DMS 273 (cell line): ENCODE measurements around the gene AJAP1.

Experiments
- DNase-seq: peaks from one replicate; lab custom pipeline; 2025; ENCODE audit not compliant: unreplicated experiment; lab: John Stamatoyannopoulos, UW

Gene AJAP1

DNA sequence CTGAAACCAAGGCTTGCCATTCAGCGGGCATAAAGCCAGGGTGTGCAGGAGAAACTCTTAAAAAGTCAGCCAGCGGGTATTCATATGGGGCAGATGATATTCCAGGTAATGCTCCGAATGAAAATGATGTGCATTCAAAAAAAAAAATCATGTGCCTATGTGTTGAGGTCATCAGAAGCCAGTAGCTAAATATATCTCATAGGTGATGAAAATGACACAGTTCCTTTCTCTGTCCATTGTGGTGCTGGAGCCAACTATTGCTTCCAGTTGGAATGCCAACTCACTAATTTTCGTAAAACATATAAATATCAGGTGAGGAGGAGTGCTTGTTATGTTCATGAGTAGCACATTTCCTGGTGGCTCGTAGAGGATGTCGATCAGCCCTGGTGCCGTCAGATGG is 23.2 kb downstream of the AJAP1 start:
- DNase-seq, result no peak

DNA sequence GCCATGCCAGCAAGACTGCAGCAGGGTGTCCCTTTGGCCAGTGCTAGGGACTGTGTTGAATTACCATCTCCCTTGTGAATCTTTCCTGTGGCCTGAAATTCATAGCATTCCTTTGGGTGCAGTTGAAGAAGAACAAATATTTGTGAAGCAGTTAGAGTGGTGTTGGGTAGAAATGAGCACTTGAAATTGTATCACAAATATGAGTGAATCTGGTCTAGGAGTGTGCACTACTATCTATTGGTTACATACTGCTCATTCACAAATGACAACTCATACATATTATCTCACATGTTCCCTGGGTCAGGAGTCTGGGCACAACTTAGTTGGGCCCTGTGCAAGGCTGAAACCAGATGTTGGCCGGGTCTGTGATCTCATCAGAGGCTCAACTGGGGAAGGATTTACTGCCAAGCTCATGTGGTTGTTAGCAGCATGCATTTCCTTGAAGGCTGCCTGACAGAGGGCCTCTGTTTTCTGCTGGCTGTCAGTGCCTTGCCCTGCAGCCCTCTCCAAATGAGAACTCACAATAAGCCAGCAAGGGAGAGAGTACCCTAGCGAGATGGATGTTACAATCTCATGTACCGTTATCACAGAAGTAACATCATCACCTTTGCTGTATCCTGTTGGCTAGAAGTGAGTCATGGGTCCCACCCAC is 23.8 kb downstream of the AJAP1 start:
- DNase-seq, result no peak

DNA sequence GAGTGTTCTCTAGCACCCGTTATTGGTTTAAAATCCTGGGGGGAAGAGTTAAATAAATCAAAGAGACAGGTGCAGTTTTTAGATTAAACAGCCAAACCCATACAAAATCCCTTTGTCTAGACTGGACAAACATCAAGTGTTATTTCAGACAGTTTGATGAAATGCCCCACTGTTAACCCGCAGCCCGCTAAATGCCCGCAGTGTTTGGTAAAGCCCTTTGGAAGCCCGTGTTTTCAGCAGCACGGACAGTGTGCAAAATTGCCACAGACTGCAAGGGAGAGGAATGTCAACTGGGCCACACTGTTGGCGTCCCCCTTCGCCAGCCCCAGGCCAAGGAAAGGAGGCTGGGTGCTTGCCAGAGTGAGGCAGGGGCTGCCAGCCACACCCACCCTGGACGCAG is 26.6 kb downstream of the AJAP1 start:
- no peak for DNase-seq

DNA sequence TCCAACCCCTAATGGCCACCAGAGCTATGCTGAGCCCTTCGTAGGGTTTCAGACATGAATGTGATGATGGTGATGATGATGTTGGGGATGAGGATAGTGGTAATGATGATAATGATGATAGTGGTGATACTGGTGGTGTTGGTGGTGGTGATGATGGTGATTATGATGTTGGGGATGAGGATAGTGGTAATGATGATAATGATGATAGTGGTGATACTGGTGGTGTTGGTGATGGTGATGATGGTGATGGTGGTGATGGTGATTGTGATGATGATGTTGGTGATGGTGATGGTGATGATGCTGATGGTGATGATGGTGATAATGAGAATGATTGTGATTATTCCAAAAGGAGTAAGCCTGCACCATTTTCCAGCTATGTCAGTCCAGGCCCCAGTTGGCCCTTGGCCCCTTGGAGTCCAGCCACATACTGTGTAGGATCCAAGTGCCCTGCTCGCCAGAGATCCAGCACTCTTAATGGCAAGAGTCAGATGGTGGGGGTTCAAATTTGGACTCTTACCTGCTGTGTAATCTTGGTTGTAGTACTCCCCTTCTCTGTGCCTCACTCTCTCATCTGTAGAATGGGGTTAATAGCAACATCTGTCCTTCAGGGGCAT is 28.3 kb downstream of the AJAP1 start:
- no peak for DNase-seq

DNA sequence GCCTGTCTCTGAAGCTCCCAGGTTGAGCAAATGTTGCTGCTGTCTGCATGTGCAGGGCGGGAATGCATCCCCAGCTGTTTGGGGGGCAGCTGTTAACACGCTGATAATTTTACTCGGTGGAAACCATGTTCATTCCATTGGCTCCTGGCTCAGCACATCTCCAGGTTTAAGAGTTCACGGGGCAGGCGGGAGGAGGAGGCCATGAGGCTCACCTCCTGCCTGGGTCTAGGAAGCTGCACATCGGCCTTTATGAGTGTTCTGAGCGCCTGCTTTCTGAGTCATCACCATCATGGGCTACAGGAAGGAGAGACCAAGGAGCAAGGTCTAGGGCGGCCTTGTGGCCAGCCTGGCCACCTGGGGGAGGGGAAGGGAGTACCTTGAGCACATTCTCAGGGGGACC is 29.7 kb downstream of the AJAP1 start:
- no peak for DNase-seq

DNA sequence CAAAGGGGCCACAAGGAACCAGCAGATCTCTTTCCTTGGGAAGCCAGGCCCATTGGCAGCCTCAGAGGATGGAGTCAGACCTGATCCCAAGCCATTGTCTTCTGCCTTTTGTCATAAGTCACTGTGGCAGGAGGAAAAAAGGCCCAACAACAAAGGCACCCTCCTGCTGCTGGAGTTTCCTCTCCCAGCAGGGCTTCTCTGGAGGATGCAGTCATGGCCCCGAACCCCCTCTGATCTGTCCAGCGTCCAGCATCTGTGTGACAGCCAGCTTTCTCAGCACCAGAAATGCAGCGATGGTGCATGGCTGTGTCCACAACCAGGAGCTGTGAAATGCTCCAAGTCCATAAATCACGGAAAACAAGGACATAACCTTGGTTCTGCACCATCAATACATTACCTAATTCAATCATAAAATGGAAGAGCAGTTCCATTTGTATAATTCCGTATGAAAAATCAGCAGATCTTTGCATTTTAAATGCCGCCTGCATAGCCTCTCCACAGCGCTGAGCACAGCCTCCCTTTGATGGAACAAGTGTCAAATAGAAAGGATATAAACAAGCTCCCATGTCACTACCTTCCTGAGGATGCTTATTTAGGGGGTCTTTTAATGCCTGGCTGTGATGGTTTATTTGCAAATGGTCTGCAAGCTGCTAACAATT is 30.6 kb downstream of the AJAP1 start:
- no peak for DNase-seq

DNA sequence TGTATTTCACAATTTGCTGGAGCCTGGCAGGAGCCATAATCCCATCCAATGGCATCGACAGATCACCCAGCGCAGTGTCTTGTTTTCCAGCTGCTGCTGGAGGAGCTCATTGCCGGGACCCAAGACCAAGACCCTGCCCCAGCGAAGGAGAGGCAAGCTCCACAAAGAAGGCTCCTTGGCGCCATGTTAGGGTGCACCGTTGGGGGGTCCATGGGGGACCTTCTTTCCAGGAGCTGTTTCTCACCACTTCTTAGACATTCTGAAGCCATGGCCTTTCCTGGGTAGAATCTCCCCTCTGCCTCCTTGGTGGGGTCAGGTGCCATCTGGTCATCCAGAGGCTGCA is 31.1 kb downstream of the AJAP1 start:
- DNase-seq, result no peak

DNA sequence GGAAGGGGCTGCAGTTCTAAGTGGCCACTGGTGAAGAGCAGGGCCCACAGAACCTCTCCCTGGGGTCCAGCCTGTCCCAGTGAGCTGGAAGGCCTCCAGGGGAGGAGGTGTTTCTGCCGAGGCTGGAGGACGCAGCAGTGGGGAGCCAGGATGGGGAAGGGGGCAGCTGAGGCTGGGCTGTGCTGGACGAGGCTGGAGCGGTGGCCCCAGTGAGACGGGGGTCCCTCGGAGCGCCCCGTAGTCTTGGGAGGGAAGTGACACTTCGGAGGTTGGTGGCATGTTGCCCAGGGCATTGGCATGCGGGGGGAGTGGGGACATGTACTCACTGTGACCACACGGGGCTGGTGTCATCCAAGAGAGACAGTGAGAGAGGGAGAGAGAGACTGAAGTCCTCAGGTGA is 33.5 kb downstream of the AJAP1 start:
- no peak for DNase-seq

DNA sequence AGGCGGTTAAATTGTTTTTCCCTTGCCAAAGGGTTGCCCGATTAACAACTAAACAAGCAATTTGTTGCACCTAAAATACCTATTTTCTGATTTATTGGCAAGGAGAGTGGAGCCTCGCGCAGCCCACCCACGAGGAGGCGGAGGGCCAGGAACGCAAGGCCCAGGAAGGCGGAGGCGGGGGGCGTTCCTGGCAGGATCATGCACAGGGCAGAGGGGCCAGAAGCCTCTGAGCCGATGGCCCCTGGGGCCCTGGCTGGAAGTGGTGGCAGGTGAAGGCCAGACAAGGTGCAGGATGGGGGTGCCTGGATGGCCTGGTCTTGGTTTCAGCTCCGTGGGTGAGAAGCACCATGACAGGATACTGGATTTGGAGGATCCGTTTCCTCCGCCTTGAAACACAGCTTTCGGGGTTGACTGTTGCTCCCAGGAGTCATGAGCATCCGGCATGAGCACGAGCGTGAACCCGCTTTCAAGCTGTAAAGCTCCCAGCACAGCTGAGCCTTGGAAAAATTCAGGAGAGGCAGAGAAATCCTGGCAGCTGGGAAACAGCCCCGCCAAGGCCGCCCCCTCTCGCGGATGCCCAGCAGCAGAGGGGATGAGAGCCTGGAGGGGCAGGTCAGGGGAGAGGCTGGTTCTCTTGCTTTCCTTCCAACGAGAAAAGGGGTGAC is 35.0 kb downstream of the AJAP1 start:
- DNase-seq, result no peak

DNA sequence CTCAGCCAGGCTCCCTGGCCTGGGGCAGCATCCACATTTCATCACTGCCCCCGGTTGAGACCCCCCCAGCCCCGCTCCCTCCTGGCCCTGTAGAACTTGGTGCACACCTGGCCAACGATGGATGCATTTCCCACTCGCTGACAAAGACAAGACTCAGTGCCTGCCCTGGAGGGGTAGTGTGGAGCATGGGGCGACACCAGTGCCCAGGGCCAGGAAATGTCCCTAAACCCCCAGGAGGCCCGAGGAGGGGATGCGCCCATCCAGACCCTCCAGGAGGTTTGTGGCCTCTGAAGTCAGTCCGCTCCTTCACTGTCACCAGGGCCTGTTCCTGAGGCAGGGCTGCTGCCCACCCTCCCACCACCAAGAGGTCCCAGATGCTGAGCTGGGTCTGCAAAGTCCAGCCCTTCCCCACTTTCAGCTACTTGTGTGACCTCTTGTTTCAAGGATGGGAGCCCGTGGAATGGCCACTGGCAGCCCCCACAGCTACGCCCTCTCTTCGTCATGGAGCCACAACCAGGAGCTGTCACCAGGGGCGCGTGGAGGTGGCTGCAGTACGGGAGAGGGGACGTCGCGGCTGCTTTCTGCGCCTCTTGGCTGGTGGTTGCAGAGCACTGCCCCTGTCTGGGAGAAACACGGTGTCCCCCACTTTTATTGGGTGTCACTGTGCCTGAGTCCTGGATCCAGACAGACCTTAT is 35.7 kb downstream of the AJAP1 start:
- DNase-seq, result no peak

DNA sequence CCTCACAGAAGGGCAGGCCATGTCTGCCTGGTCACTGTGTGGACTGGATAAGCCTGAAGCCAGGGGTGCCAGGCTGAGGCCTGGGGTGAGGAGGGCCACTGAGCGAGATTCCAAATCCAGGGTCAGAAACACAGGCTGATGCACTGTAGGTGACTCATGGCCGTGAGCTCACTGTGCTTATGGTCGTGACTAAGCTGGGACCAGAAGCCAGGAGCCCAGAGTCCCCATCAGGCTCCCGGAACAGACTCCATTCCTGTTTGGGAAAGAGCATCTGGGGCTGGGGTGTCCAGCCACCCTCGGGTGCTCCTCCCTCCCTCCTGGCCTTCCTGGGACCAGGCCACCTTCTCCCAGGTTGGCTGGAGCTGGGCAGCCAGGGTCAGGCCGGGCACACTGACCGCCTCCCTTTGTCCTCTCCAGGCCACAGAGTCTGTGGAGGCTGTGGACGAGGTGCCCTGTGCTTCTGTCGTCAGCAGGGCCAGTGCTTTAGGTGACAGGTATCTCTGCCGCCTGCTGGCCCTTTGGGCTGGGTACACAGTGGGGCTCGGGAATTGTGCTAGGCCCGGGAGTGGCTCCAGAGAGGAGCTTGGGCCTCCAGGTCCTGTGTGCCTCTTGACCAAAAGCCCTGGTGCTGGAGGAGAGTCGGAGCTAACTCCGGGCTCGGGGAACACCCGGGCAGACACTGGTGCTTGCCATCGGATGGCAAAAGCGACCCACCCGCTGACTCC is 36.7 kb downstream of the AJAP1 start:
- DNase-seq, result no peak

DNA sequence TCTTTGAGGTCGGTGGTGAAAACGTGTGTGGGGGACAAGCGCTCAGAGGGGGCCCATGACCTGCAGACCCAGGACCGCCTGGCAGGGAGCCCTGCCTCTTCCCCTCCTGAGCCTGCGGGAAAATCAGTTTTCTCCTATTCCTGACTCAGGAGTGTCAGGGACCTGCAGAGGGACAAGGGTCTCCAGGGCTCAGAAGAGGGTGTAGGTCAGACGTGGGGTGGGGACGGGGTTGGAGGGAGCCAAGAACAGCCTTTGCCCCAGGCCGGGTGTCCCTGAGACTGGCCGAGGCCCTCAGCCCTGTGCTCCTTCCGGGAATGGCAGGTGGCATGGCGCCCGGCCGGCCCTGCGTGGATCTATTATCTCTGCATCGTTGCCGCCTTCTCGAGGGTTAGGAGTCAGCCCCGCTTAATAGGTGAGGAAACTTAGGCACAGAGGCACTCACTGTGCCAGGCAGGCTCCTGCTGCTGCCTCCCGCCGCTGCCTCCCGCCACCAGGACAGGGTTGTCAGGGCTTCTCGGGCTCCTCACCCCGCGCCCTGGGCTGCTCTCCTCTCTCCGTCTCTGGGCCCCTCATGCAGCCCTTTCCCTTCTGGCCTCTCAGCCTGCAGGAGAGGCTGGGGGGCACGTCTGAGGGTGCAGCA is 37.5 kb downstream of the AJAP1 start:
- DNase-seq, result no peak

DNA sequence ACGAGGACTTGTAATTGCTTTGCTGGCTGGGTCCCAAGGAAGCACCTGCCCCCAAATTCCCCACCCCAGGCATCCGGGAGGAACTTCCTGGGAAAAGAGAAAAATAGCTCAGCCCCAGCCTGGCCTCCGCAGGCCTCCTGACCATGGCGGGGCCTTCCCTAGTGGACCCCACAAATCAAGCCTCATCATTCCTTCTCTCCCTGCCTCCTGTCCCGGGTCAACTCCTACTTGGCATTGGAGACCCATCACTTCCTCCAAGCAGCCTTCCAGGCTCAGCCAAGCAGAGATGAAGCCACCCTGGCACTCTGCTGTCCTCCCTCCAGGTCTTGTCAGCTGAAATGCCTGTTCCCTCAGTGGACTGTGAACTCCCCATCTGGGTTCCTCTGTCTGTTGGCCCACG is 38.0 kb downstream of the AJAP1 start:
- no peak for DNase-seq

DNA sequence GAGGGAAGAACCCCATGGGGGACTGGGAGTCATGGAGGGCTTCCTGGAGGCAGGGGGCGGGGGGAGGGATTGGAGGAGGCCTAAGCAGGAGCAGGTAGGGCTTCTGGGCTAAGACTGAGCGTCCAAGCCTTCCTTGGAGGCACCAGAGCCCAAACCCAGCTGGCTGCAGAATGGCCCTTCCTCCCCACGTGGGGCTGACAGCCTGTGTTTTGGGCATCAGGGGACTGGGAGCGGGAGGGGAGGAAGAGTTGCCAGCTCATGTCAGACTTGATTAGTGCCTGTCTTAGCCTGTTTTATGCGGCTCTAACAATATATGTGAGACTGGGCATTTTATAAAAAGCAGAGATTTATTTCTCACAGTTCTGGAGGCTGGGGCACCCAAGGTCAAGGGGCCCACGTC is 38.9 kb downstream of the AJAP1 start:
- no peak for DNase-seq

DNA sequence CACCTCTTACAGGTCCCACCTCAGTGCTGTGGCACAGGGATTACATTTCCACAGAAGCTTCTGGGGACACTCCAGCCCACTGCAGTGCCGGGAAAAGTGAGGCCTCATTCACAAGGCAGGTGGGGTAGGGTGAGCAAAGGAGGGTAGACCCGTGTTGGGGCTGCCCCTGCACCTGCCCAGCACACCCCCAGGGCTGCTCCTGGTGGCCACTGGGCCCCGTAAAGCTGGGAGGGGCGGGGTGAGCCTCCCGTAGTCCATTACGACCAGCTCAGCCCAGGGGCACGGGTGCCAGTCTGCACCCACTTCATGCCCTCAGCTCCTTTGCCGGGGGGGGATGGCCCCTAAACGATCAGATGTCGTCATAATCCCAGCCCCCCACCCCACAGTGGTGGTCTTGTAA is 39.5 kb downstream of the AJAP1 start:
- DNase-seq, result no peak

DNA sequence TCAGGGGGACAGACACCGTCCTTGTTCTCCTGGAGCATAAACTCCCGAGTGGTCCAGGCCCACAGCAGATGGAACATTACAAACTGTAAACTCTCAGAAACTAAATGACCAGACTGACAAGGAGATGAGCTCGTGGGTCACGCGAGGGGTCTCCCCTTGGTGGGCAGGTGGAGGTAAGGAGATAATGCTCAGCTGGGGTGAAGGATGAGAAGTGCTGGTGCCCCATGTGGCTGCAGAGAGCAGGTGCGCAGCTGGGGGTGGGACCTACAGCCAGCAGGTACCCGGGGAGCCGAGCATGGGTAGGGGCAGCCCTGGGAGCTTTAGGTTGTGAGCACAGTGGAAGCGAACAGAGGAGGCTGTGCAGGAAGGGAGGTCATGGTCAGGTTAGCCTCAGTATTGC is 40.1 kb downstream of the AJAP1 start:
- DNase-seq, result no peak

DNA sequence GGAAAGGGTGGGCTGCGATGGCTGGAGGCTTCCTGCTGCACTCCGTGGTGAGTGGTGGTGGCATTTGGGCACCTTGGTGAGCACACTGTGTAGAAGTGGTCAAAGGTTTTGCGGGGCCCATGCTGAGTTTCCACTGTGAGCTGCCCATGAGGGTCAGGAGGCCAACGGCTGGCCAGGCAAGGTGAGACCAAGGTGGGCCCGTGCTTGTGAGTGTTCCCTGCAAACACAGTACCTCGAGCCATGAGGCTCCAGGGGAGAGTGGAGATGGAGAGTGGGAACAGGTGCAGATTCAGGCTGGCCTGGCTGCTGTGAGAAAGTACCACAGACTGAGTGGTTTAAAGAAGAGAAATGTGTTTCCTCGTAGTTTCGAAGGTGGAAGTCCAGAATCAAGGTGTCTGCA is 40.8 kb downstream of the AJAP1 start:
- no peak for DNase-seq

DNA sequence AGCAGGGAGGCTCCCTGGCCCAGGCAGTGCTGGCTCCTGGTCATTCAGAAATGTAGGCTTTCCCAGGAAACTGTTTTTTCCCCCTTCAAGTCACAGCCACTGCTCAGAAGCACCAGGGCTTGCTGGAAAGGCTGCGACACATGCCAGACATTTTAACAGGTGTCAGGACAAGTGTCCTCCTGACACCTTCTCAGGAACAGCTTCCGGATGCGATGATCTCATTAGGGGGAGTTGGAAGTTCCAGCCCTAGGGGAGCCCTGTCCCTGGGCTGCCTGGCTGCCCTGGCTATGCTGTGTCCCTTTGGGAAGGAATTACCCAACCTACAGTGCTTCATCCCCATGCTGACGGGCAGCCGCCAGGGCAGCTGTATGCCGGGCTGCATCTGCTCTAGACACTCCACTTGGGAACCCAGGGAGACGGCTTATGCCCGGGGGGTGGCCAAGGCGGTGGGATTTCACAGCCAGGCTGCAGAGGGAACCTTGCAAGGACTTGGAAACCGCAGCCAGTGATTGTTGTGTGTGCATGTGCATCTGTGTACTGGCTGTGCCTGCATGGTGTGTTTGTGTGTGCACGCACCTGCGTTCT is 41.8 kb downstream of the AJAP1 start:
- DNase-seq, result no peak

DNA sequence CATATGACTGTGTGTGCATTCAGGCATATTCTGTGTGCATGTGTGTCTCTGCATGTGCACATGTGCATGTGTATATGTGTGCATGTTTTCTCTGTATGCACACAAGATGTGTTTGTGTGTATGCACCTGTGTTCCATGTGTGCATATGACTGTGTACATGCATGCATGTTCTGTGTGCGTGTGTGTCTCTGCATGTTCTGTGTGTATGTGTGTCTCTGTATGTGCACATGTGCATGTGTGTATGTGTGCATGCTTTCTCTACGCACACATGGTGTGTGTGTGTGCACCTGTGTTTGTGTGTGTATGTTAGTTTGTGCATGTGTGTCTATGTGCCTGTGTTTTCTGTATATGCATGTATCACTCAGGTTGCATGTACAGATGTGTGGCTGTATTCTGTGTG is 42.3 kb downstream of the AJAP1 start:
- DNase-seq, result no peak

DNA sequence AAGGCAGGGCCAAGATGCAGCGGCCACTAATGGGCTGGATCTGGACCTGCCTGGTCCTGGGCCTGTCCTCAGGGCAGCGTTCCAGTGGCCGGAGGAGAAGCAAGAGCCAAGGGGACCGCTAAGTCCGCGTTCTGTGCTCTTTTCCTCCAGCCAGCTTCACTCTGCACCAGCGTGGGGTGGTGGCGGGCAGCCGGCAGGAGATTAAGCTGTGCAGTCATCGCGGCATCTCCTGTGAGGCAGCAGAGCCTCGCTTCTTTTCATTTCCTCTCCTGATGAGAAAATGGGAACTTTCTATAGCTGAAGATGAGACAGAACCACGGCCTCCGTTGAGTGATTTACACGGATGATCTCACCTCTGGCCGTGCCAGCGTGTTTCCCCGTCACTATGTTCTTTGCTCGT is 43.4 kb downstream of the AJAP1 start:
- no peak for DNase-seq
